Measurements from ENCODE around the gene ZNF280D.

ZNF280D gene

GRCh38 chr15:56619887-56620286, 113.4 kb downstream of the ZNF280D start:
- Histone ChIP-seq H3K36me3 (replicated peaks in 1 of 2; ENCODE audit: control insufficient read depth in 2 of 2, insufficient read depth in 2 of 2, low read length in 2 of 2) (no peaks in the 10 kb centered on the region), H3K4me1 (ENCODE audit: control insufficient read depth in 2 of 2, insufficient read depth in 1 of 2, low read depth in 1 of 2, low read length in 2 of 2) (peaks cover 0 to 2% of the 10 kb centered on the region in 2 donors), H3K4me3 (ENCODE audit: low read length in 2 of 2) (no peak overlapping the region)

GRCh38 chr15:56617628-56618027, 115.7 kb downstream of the ZNF280D start:
- Histone ChIP-seq H3K4me2 (ENCODE audit: insufficient read depth, low read length, poor library complexity, severe bottlenecking) (no peak overlapping the region), H3K4ac (ENCODE audit: low read length) (no peak overlapping the region), H3K4me3 (ENCODE audit: low read length in 2 of 2) (no peak overlapping the region), H3K18ac (ENCODE audit: low read length) (no peak overlapping the region), H3K79me1 (ENCODE audit: low read depth, low read length) (no peaks in the 10 kb centered on the region), H3K36me3 (replicated peaks in 1 of 2; ENCODE audit: control insufficient read depth in 2 of 2, insufficient read depth in 2 of 2, low read length in 2 of 2) (no peaks in the 10 kb centered on the region), H2BK5ac (ENCODE audit: low read length) (no peak overlapping the region), H2BK15ac (ENCODE audit: low read length) (no peak overlapping the region), H4K8ac (ENCODE audit: low read depth, low read length) (no peak overlapping the region), H3K27ac (replicated peaks; ENCODE audit: low read length) (no peak overlapping the region), H3K9ac (ENCODE audit: low read depth, low read length, poor library complexity) (no peak overlapping the region), H2AK5ac (ENCODE audit: low read depth, low read length) (no peak overlapping the region), H2AFZ (ENCODE audit: low read length) (no peak overlapping the region), H3K9me3 (replicated peaks in 1 of 2; ENCODE audit: control insufficient read depth in 2 of 2, insufficient read depth in 1 of 2, low read depth in 1 of 2, low read length in 2 of 2) (no peaks in the 10 kb centered on the region), H2BK120ac (ENCODE audit: low read depth, low read length) (no peak overlapping the region), H3K4me1 (ENCODE audit: control insufficient read depth in 2 of 2, insufficient read depth in 1 of 2, low read depth in 1 of 2, low read length in 2 of 2) (peaks cover 0 to 2% of the 10 kb centered on the region in 2 donors), H3K23ac (ENCODE audit: low read depth, low read length, poor library complexity) (no peak overlapping the region), H4K91ac (ENCODE audit: low read depth, low read length, poor library complexity) (no peak overlapping the region), H3K27me3 (ENCODE audit: control insufficient read depth in 3 of 3, insufficient read depth in 3 of 3, low read depth in 1 of 3, low read length in 3 of 3) (peaks cover 0 to 3% (median 0%) of the 10 kb centered on the region in 3 experiments), H3K14ac (ENCODE audit: low read length) (no peak overlapping the region), H2BK12ac (ENCODE audit: low read length) (no peak overlapping the region)
- WGBS, 2 donors (ENCODE audit: extremely low coverage in 2 of 2, insufficient read length in 2 of 2, insufficient replicate concordance in 1 of 2), result no CpG with 5 or more reads among the region's 2 CpGs
- no peak for DNase-seq (ENCODE audit: low spot score)

More at GRCh38 chr15:56619887-56620286, 113.4 kb downstream of the ZNF280D start:
- Histone ChIP-seq H3K9ac (ENCODE audit: low read depth, low read length, poor library complexity) (no peak overlapping the region), H3K79me1 (ENCODE audit: low read depth, low read length) (no peaks in the 10 kb centered on the region), H2AFZ (ENCODE audit: low read length) (no peak overlapping the region), H3K27me3 (ENCODE audit: control insufficient read depth in 3 of 3, insufficient read depth in 3 of 3, low read depth in 1 of 3, low read length in 3 of 3) (no peaks in the 10 kb centered on the region), H3K18ac (ENCODE audit: low read length) (no peak overlapping the region), H3K27ac (replicated peaks; ENCODE audit: low read length) (no peak overlapping the region), H3K14ac (ENCODE audit: low read length) (no peak overlapping the region), H2AK5ac (ENCODE audit: low read depth, low read length) (no peak overlapping the region), H4K91ac (ENCODE audit: low read depth, low read length, poor library complexity) (no peak overlapping the region), H2BK120ac (ENCODE audit: low read depth, low read length) (no peak overlapping the region), H3K23ac (ENCODE audit: low read depth, low read length, poor library complexity) (no peak overlapping the region), H2BK15ac (ENCODE audit: low read length) (no peak overlapping the region), H3K9me3 (replicated peaks in 1 of 2; ENCODE audit: control insufficient read depth in 2 of 2, insufficient read depth in 1 of 2, low read depth in 1 of 2, low read length in 2 of 2) (no peaks in the 10 kb centered on the region), H2BK12ac (ENCODE audit: low read length) (no peak overlapping the region), H2BK5ac (ENCODE audit: low read length) (no peak overlapping the region), H4K8ac (ENCODE audit: low read depth, low read length) (no peak overlapping the region), H3K4ac (ENCODE audit: low read length) (no peak overlapping the region), H3K4me2 (ENCODE audit: insufficient read depth, low read length, poor library complexity, severe bottlenecking) (no peak overlapping the region)
- WGBS, 2 donors (ENCODE audit: extremely low coverage in 2 of 2, insufficient read length in 2 of 2, insufficient replicate concordance in 1 of 2), result no CpG with 5 or more reads among the region's 2 CpGs
- DNase-seq (ENCODE audit: low spot score), result no peak

GRCh38 chr15:56616551-56616950, 116.8 kb downstream of the ZNF280D start:
- Histone ChIP-seq H4K8ac (ENCODE audit: low read depth, low read length) (no peak overlapping the region), H3K14ac (ENCODE audit: low read length) (no peak overlapping the region), H3K18ac (ENCODE audit: low read length) (no peak overlapping the region), H3K4me3 (ENCODE audit: low read length in 2 of 2) (no peak overlapping the region), H2AFZ (ENCODE audit: low read length) (no peak overlapping the region), H4K91ac (ENCODE audit: low read depth, low read length, poor library complexity) (no peak overlapping the region), H3K27me3 (ENCODE audit: control insufficient read depth in 3 of 3, insufficient read depth in 3 of 3, low read depth in 1 of 3, low read length in 3 of 3) (peaks cover 0 to 3% (median 0%) of the 10 kb centered on the region in 3 experiments), H2BK15ac (ENCODE audit: low read length) (no peak overlapping the region), H3K9ac (ENCODE audit: low read depth, low read length, poor library complexity) (no peak overlapping the region), H2BK12ac (ENCODE audit: low read length) (no peak overlapping the region), H3K9me3 (replicated peaks in 1 of 2; ENCODE audit: control insufficient read depth in 2 of 2, insufficient read depth in 1 of 2, low read depth in 1 of 2, low read length in 2 of 2) (no peaks in the 10 kb centered on the region), H3K4me1 (ENCODE audit: control insufficient read depth in 2 of 2, insufficient read depth in 1 of 2, low read depth in 1 of 2, low read length in 2 of 2) (peaks cover 0 to 2% of the 10 kb centered on the region in 2 donors), H3K4me2 (ENCODE audit: insufficient read depth, low read length, poor library complexity, severe bottlenecking) (no peak overlapping the region), H3K27ac (replicated peaks; ENCODE audit: low read length) (no peak overlapping the region), H3K4ac (ENCODE audit: low read length) (no peak overlapping the region), H2BK5ac (ENCODE audit: low read length) (no peak overlapping the region), H2BK120ac (ENCODE audit: low read depth, low read length) (no peak overlapping the region), H3K36me3 (replicated peaks in 1 of 2; ENCODE audit: control insufficient read depth in 2 of 2, insufficient read depth in 2 of 2, low read length in 2 of 2) (no peaks in the 10 kb centered on the region), H2AK5ac (ENCODE audit: low read depth, low read length) (no peak overlapping the region), H3K79me1 (ENCODE audit: low read depth, low read length) (no peaks in the 10 kb centered on the region), H3K23ac (ENCODE audit: low read depth, low read length, poor library complexity) (no peak overlapping the region)
- DNase-seq (ENCODE audit: low spot score), result no peak
- WGBS, 2 donors (ENCODE audit: extremely low coverage in 2 of 2, insufficient read length in 2 of 2, insufficient replicate concordance in 1 of 2), result no CpG with 5 or more reads among the region's 3 CpGs

- Histone ChIP-seq H3K18ac (ENCODE audit: low read length) (no peak overlapping the region), H3K14ac (ENCODE audit: low read length) (no peak overlapping the region), H3K4me3 (ENCODE audit: low read length in 2 of 2) (no peak overlapping the region), H2AK5ac (ENCODE audit: low read depth, low read length) (no peak overlapping the region), H4K91ac (ENCODE audit: low read depth, low read length, poor library complexity) (no peak overlapping the region), H3K36me3 (replicated peaks in 1 of 2; ENCODE audit: control insufficient read depth in 2 of 2, insufficient read depth in 2 of 2, low read length in 2 of 2) (no peaks in the 10 kb centered on the region), H2BK12ac (ENCODE audit: low read length) (no peak overlapping the region), H3K27me3 (ENCODE audit: control insufficient read depth in 3 of 3, insufficient read depth in 3 of 3, low read depth in 1 of 3, low read length in 3 of 3) (peaks cover 0 to 6% (median 0%) of the 10 kb centered on the region in 3 experiments), H3K27ac (replicated peaks; ENCODE audit: low read length) (no peak overlapping the region), H2AFZ (ENCODE audit: low read length) (no peak overlapping the region), H3K9me3 (replicated peaks in 1 of 2; ENCODE audit: control insufficient read depth in 2 of 2, insufficient read depth in 1 of 2, low read depth in 1 of 2, low read length in 2 of 2) (no peaks in the 10 kb centered on the region), H4K8ac (ENCODE audit: low read depth, low read length) (no peak overlapping the region), H3K9ac (ENCODE audit: low read depth, low read length, poor library complexity) (no peak overlapping the region), H3K4me2 (ENCODE audit: insufficient read depth, low read length, poor library complexity, severe bottlenecking) (no peak overlapping the region), H3K23ac (ENCODE audit: low read depth, low read length, poor library complexity) (no peak overlapping the region), H2BK15ac (ENCODE audit: low read length) (no peak overlapping the region), H2BK120ac (ENCODE audit: low read depth, low read length) (no peak overlapping the region), H2BK5ac (ENCODE audit: low read length) (no peak overlapping the region), H3K4me1 (ENCODE audit: control insufficient read depth in 2 of 2, insufficient read depth in 1 of 2, low read depth in 1 of 2, low read length in 2 of 2) (no peaks in the 10 kb centered on the region), H3K79me1 (ENCODE audit: low read depth, low read length) (no peaks in the 10 kb centered on the region), H3K4ac (ENCODE audit: low read length) (no peak overlapping the region)
- no CpG with 5 or more reads among the region's 4 CpGs for WGBS, 2 donors (ENCODE audit: extremely low coverage in 2 of 2, insufficient read length in 2 of 2, insufficient replicate concordance in 1 of 2)
- DNase-seq (ENCODE audit: low spot score), result no peak
Observed at GRCh38 chr15:56613811-56614210, 119.5 kb downstream of the ZNF280D start.
